ENCODE measurements around the gene TMEM127. TPM values are rescaled to one million over a fixed set of nuclear protein-coding genes. Genes with fewer than 3 reads are reported as not detected.
"Not testable (repeated sequence)": the region's sequence is repeated elsewhere in the genome, so short reads cannot be mapped to it uniquely, and the experiment has no call there.

Gene TMEM127
- total RNA-seq, 1 donor from 2014 or later: 12.4 TPM

GRCh38 chr2:96240341-96241038, 25.3 kb downstream of the TMEM127 start:
- no peak for DNase-seq

GRCh38 chr2:96239745-96240264, 26.0 kb downstream of the TMEM127 start:
- no peak for DNase-seq

GRCh38 chr2:96239091-96239490, 26.7 kb downstream of the TMEM127 start:
- DNase-seq: no peak

GRCh38 chr2:96238266-96238665, 27.5 kb downstream of the TMEM127 start:
- no peak for DNase-seq

- no peak for DNase-seq
Measured at GRCh38 chr2:96236882-96237281, 28.9 kb downstream of the TMEM127 start.

- DNase-seq: no peak
Measured at GRCh38 chr2:96233880-96234316, 31.9 kb downstream of the TMEM127 start.

- DNase-seq: no peak
Measured at GRCh38 chr2:96233436-96233835, 32.4 kb downstream of the TMEM127 start.

GRCh38 chr2:96231316-96231715, 34.5 kb downstream of the TMEM127 start:
- DNase-seq: no peak

- DNase-seq: no peak
Measured at GRCh38 chr2:96225016-96225533, 40.7 kb downstream of the TMEM127 start.

GRCh38 chr2:96221106-96221505, 44.7 kb downstream of the TMEM127 start:
- not testable (repeated sequence) for DNase-seq

- DNase-seq: not testable (repeated sequence)
Measured at GRCh38 chr2:96219959-96220358, 45.8 kb downstream of the TMEM127 start.

- no peak for DNase-seq
Measured at GRCh38 chr2:96218508-96219131, 47.2 kb downstream of the TMEM127 start.

GRCh38 chr2:96214554-96214953, 51.2 kb downstream of the TMEM127 start:
- no peak for DNase-seq

- DNase-seq: no peak
Measured at GRCh38 chr2:96213379-96213778, 52.4 kb downstream of the TMEM127 start.

GRCh38 chr2:96212339-96212738, 53.5 kb downstream of the TMEM127 start:
- no peak for DNase-seq

- no peak for DNase-seq
Measured at GRCh38 chr2:96209729-96210085, 56.1 kb downstream of the TMEM127 start.

GRCh38 chr2:96209011-96209728, 56.6 kb downstream of the TMEM127 start:
- DNase-seq: peak; percentile 30

GRCh38 chr2:96208143-96209010, 57.4 kb downstream of the TMEM127 start, which contains the start of gene STARD7:
TSS of gene STARD7 (minus strand) at chr2:96208827. CDS start at chr2:96208434, 393 bp downstream.
- DNase-seq: peak; percentile 93

GRCh38 chr2:96207774-96208142, 58.0 kb downstream of the TMEM127 start:
- DNase-seq: peak; percentile 59

GRCh38 chr2:96207073-96207773, 58.6 kb downstream of the TMEM127 start:
- DNase-seq: no peak

- no peak for DNase-seq
Measured at GRCh38 chr2:96205888-96206287, 59.9 kb downstream of the TMEM127 start.

Data from skin of body (tissue), 2 donors.